C4-2B (cell line): ENCODE results near the gene SUCLA2.

Experiments used
- ZFX ChIP-seq: fragments of 450-650 bp; IDR thresholded peaks from 2 replicates; pipeline ENCODE4 v1.6.1; 2017
- TF ChIP-seq, protein P1 (sequence below): fragments of 450-650 bp; conservative IDR thresholded peaks from 2 replicates; pipeline ENCODE4 v1.5.1; 2017; ENCODE audit warnings: mild to moderate bottlenecking

DNA sequence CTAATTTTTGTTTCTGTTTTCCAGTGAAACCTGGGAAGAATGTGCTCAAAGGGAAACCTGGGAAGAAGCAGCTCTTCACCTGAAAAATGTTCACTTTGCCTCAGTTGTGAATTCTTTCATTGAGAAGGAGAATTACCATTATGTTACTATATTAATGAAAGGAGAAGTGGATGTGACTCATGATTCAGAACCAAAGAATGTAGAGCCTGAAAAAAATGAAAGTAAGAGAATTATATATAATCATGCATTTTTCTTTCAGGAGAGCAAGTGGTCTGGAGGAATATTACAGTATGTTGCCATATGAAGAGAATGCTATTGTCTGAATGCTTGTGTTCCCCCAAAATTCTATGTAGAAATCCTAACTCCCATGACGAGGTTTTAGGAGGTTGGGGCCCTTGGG lies 39.8 kb upstream of the SUCLA2 start:
- TF ChIP-seq, protein P1, sequence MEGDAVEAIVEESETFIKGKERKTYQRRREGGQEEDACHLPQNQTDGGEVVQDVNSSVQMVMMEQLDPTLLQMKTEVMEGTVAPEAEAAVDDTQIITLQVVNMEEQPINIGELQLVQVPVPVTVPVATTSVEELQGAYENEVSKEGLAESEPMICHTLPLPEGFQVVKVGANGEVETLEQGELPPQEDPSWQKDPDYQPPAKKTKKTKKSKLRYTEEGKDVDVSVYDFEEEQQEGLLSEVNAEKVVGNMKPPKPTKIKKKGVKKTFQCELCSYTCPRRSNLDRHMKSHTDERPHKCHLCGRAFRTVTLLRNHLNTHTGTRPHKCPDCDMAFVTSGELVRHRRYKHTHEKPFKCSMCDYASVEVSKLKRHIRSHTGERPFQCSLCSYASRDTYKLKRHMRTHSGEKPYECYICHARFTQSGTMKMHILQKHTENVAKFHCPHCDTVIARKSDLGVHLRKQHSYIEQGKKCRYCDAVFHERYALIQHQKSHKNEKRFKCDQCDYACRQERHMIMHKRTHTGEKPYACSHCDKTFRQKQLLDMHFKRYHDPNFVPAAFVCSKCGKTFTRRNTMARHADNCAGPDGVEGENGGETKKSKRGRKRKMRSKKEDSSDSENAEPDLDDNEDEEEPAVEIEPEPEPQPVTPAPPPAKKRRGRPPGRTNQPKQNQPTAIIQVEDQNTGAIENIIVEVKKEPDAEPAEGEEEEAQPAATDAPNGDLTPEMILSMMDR = no peak
- no peak for TF ChIP-seq ZFX
